Calu3 (cell line): Measurements from ENCODE around the gene SETD4. TPM values are rescaled to one million over a fixed set of nuclear protein-coding genes. Genes with fewer than 3 reads are reported as not detected.

Experiments
- Bru-seq: library from RNA; stranded (reverse); fragments of 400-500 nt; gene quantifications from one replicate; lab custom pipeline; 2021; lab: Mats Ljungman, UMichigan
- BruChase-seq, 2 experiments: library from RNA; stranded (reverse); fragments of 400-500 nt; gene quantifications; one replicate each; lab custom pipeline; 2021; lab: Mats Ljungman, UMichigan
- BruUV-seq: library from RNA; stranded (reverse); fragments of 400-500 nt; replicated peaks from 2 replicates; lab custom pipeline; 2021; lab: Mats Ljungman, UMichigan
- CTCF ChIA-PET: fragments of 300-600 bp; sonication (Branson Sonifier 250); formaldehyde crosslinking; loops from one replicate; lab custom pipeline; 2022; ENCODE audit warnings: antibody characterized with exemption; lab: Charles Lee
- DNase-seq: peaks from one replicate; pipeline ENCODE4 v3.0.0; 2022
- H3K27ac Mint-ChIP-seq: one replicate; pipeline ENCODE4 v1.8.0; 2022; ENCODE audit warnings: mixed read lengths; ENCODE audit not compliant: unreplicated experiment
- H3K27me3 Mint-ChIP-seq: one replicate; pipeline ENCODE4 v1.8.0; 2022; ENCODE audit warnings: mixed read lengths; ENCODE audit not compliant: unreplicated experiment
- H3K36me3 Mint-ChIP-seq: one replicate; pipeline ENCODE4 v1.8.0; 2022; ENCODE audit warnings: mild to moderate bottlenecking, moderate library complexity, mixed read lengths; ENCODE audit not compliant: insufficient read depth, unreplicated experiment
- H3K4me1 Mint-ChIP-seq: one replicate; pipeline ENCODE4 v1.8.0; 2022; ENCODE audit warnings: mild to moderate bottlenecking, low read depth, mixed read lengths; ENCODE audit not compliant: unreplicated experiment
- H3K4me3 Mint-ChIP-seq: one replicate; pipeline ENCODE4 v1.8.0; 2022; ENCODE audit warnings: mild to moderate bottlenecking, low read depth, moderate library complexity, mixed read lengths; ENCODE audit not compliant: unreplicated experiment
- H3K9me3 Mint-ChIP-seq: one replicate; pipeline ENCODE4 v1.8.0; 2022; ENCODE audit warnings: low read depth, mixed read lengths; ENCODE audit not compliant: unreplicated experiment
- intact Hi-C: fragments of 100-400 bp; cut with micrococcal nuclease; formaldehyde crosslinking; loops from one replicate; pipeline ENCODE4 v1.10.0; 2022; ENCODE audit not compliant: unreplicated experiment
- long read RNA-seq: library from polyadenylated mRNA; stranded (forward); transcript quantifications from one replicate; pipeline ENCODE4 v2.0.0, GENCODE V29; 2022
- total RNA-seq: library from RNA; stranded (reverse); gene quantifications from 2 replicates; pipeline ENCODE4 v1.2.3, GENCODE V29; 2022
- TF ChIP-seq, protein P1 (sequence below): fragments of 200-600 bp; IDR thresholded peaks from one replicate; pipeline ENCODE4 v1.8.0; 2022; ENCODE audit warnings: antibody characterized with exemption; ENCODE audit not compliant: unreplicated experiment

Gene SETD4, protein sequence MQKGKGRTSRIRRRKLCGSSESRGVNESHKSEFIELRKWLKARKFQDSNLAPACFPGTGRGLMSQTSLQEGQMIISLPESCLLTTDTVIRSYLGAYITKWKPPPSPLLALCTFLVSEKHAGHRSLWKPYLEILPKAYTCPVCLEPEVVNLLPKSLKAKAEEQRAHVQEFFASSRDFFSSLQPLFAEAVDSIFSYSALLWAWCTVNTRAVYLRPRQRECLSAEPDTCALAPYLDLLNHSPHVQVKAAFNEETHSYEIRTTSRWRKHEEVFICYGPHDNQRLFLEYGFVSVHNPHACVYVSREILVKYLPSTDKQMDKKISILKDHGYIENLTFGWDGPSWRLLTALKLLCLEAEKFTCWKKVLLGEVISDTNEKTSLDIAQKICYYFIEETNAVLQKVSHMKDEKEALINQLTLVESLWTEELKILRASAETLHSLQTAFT
- total RNA-seq, result 20.1 and 24.7 TPM in 2 replicates
- Bru-seq, nascent RNA, result percentile 71 among the genes with signal in this experiment
- percentile 62 among the genes with signal in this experiment for BruChase-seq, experiment 1, labeled RNA remaining after a 6-hour chase
- percentile 66 among the genes with signal in this experiment for BruChase-seq, experiment 2, labeled RNA remaining after a 2-hour chase
- long read RNA-seq, partial matches to known transcripts, result 4 of 21 reads
- long read RNA-seq, other reads (novel, unspliced or antisense), result 15 of 21 reads

DNA sequence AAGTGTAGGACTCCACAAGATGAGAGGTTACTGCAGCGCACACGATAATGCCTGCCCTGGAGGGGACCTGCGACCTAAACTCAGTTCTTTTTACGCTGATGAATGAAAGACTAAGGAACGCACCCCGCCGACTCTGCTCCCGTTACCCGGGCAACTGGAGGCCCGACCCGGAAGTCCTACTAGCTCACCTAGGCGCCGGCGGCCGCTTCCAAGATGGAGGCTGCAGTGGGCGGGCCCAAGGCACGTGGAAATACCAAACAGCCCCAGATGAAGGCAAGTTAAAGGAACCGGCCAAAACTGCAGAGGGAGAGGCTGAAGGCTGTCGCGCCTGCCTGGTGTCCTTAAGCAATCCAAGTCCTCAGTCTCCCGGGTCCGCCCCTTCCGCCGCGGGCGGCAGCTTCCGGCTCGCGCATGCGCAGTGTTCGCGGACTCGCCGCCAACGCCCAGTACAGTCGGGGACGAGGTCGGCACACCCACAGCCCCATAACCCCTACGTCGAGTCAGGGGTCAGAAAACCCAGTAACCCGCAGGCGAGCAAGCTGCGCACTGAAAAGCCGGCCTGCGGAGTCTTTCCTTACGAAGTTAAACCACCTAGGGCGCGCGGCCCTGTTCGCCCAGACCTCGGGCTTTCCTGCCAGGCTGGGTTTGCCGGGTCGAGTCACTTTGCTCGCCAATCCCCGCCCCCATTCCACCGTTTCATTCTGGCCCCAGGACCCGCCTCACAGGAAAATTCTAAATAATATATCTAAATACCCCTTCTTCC is at the start of gene SETD4:
Gene SETD4, minus strand, starts transcription at position 368 of the 763 bp plus-strand sequence. CDS start 1,638 bp downstream, outside the sequence.
- CTCF ChIA-PET, result interaction anchor here (1.2 to 2.1 kb wide), 3 partner anchors 9 to 53 kb away, joined by 3 to 8 read pairs (median 4); partner anchors contain the start of gene CBR1
- H3K27ac Mint-ChIP-seq, result peak within 1 kb of the TSS; percentile 83
- TF ChIP-seq, protein P1, sequence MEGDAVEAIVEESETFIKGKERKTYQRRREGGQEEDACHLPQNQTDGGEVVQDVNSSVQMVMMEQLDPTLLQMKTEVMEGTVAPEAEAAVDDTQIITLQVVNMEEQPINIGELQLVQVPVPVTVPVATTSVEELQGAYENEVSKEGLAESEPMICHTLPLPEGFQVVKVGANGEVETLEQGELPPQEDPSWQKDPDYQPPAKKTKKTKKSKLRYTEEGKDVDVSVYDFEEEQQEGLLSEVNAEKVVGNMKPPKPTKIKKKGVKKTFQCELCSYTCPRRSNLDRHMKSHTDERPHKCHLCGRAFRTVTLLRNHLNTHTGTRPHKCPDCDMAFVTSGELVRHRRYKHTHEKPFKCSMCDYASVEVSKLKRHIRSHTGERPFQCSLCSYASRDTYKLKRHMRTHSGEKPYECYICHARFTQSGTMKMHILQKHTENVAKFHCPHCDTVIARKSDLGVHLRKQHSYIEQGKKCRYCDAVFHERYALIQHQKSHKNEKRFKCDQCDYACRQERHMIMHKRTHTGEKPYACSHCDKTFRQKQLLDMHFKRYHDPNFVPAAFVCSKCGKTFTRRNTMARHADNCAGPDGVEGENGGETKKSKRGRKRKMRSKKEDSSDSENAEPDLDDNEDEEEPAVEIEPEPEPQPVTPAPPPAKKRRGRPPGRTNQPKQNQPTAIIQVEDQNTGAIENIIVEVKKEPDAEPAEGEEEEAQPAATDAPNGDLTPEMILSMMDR, result no peak

DNA sequence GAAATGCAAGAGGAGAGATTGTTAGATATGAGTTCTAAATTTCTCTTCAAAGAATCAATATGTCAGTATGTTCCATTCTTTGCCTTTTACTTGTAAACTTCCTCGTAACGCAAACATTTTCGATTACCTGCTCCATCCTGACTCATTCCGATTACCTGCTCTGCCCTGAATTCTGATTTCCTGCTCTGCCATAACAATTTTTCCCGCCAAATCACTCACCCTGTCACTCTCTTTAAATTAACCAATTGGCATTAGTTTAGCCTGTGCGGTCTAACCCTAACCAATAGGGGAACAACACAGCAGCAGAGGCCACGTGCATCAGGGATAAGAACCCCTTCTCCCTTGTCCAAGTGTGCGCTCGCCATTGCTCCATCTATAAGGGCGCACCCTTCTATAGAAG is 49.5 kb upstream of the SETD4 start:
- Mint-ChIP-seq H3K27ac (no peak overlapping the region), H3K4me3 (no peak overlapping the region), H3K36me3 (peaks cover 21% of the 10 kb centered on the region), H3K27me3 (no peaks in the 10 kb centered on the region), H3K4me1 (peaks cover 18% of the 10 kb centered on the region), H3K9me3 (no peaks in the 10 kb centered on the region)
- no TSS peak for BruUV-seq
- TF ChIP-seq, protein P1, result no peak
- no peak for DNase-seq
- intact Hi-C loops, result no loop called here
- CTCF ChIA-PET, result no interaction called here

More for the DNA sequence above, at the start of gene SETD4:
- Mint-ChIP-seq H3K4me1 (no peaks in the 10 kb centered on the region), H3K4me3 (peak within 1 kb of the TSS; percentile 83), H3K36me3 (peaks cover 23% of the 10 kb centered on the region), H3K27me3 (no peaks in the 10 kb centered on the region), H3K9me3 (no peaks in the 10 kb centered on the region)
- intact Hi-C loops, result loop anchor here (2.0 kb wide), 1 partner anchor 44 kb away; no protein-coding TSS in a partner anchor
- BruUV-seq, result no TSS peak
- DNase-seq, result peak; percentile 85

DNA sequence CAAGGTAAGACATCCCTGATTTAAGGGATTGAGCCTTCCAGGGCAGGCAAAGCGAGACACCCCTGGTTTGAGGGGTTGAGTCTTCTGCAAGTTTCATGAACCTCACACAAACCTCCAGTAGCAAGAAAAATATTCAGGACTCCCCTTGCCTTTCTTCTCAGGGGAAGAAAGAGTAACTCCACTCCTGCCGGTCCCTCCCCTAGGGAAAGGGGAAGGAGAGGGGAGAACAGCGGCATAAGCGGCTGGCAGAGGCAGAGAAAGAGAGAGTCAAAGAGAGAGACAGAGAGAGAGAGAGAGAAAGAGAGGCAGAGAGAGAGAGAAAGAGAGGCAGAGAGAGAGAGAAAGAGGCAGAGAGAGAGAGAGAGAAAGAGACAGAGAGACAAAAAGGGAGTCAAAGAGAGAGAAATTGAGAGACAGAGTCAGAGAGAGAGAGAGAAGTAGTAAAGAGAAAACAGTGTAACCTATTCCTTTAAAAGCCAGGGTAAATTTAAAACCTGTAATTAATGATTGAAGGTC is 45.1 kb upstream of the SETD4 start:
- CTCF ChIA-PET, result interaction anchor here (0.6 to 2.4 kb wide), 2 partner anchors 45 to 1739 kb away, joined by 4 to 8 read pairs; partner anchors contain the start of gene SETD4
- no peak for DNase-seq
- Mint-ChIP-seq H3K36me3 (peaks cover 18% of the 10 kb centered on the region), H3K27ac (peak overlapping the region; percentile 81), H3K4me3 (peak overlapping the region; percentile 55), H3K4me1 (peaks cover 9% of the 10 kb centered on the region), H3K9me3 (no peaks in the 10 kb centered on the region), H3K27me3 (no peaks in the 10 kb centered on the region)
- TF ChIP-seq, protein P1, result no peak
- intact Hi-C loops, result loop anchor here (2.0 kb wide), 1 partner anchor 45 kb away; the partner anchor contains the start of gene SETD4
- no TSS peak for BruUV-seq
